Mesendoderm (in vitro differentiated cells): ENCODE results near the gene ADAM12.

Experiments used
- DNase-seq: peaks from one replicate; pipeline ENCODE4 v3.0.0; 2013
- H2AK5ac ChIP-seq: 2 replicates; pipeline ENCODE4 v1.6.1; 2013; ENCODE audit warnings: low read length, inconsistent platforms
- H2BK120ac ChIP-seq: 2 replicates; pipeline ENCODE4 v1.6.1; 2013; ENCODE audit warnings: low read depth, mild to moderate bottlenecking, low read length, moderate library complexity, mixed read lengths
- H2BK15ac ChIP-seq: replicated peaks from 2 replicates; pipeline ENCODE4 v1.6.1; 2013; ENCODE audit warnings: low read depth, mild to moderate bottlenecking, moderate library complexity
- H2BK5ac ChIP-seq: 2 replicates; pipeline ENCODE4 v1.6.1; 2013; ENCODE audit warnings: low read length, inconsistent platforms
- H3K18ac ChIP-seq: 2 replicates; pipeline ENCODE4 v1.6.1; 2013; ENCODE audit warnings: mild to moderate bottlenecking, low read length, mixed read lengths
- H3K23ac ChIP-seq: one replicate; pipeline ENCODE4 v1.6.1; 2013; ENCODE audit warnings: low read length
- H3K27ac ChIP-seq: 2 replicates; pipeline ENCODE4 v1.5.1; 2013; ENCODE audit warnings: low read depth, mild to moderate bottlenecking, inconsistent platforms, low read length, moderate library complexity
- H3K27me3 ChIP-seq: 2 replicates; pipeline ENCODE4 v1.6.1; 2013; ENCODE audit warnings: low read length, control low read depth, mild to moderate bottlenecking, inconsistent platforms; ENCODE audit not compliant: insufficient read depth, poor library complexity
- H3K36me3 ChIP-seq: 2 replicates; pipeline ENCODE4 v1.6.1; 2013; ENCODE audit warnings: low read length, inconsistent platforms; ENCODE audit not compliant: control insufficient read depth, insufficient read depth
- H3K4ac ChIP-seq: one replicate; pipeline ENCODE4 v1.6.1; 2013; ENCODE audit warnings: low read depth, mild to moderate bottlenecking, low read length, moderate library complexity
- H3K4me1 ChIP-seq: 2 replicates; pipeline ENCODE4 v1.6.1; 2013; ENCODE audit warnings: low read depth, low read length, inconsistent platforms; ENCODE audit not compliant: control insufficient read depth
- H3K4me2 ChIP-seq: 2 replicates; pipeline ENCODE4 v1.6.1; 2013; ENCODE audit warnings: low read length
- H3K4me3 ChIP-seq: 2 replicates; pipeline ENCODE4 v1.5.1; 2013; ENCODE audit warnings: mild to moderate bottlenecking, low read length
- H3K56ac ChIP-seq: one replicate; pipeline ENCODE4 v1.6.1; 2013; ENCODE audit warnings: low read length
- H3K79me1 ChIP-seq: 2 replicates; pipeline ENCODE4 v1.6.1; 2013; ENCODE audit warnings: low read length, inconsistent platforms
- H3K79me2 ChIP-seq: 2 replicates; pipeline ENCODE4 v1.6.1; 2013; ENCODE audit warnings: mild to moderate bottlenecking, low read length; ENCODE audit not compliant: control insufficient read depth, insufficient read depth
- H3K9ac ChIP-seq: 2 replicates; pipeline ENCODE4 v1.6.1; 2013; ENCODE audit warnings: low read length, inconsistent platforms
- H4K5ac ChIP-seq: one replicate; pipeline ENCODE4 v1.6.1; 2013; ENCODE audit warnings: low read length
- H4K8ac ChIP-seq: one replicate; pipeline ENCODE4 v1.6.1; 2013; ENCODE audit warnings: low read depth, mild to moderate bottlenecking, control low read depth, low read length, moderate library complexity
- WGBS: extraction: QIAGEN DNeasy Blood & Tissue Kit; methylation state at CpG from one replicate; pipeline ENCODE4 v1.1.7; 2013; ENCODE audit warnings: low lambda C conversion rate, missing lambda C conversion rate; ENCODE audit not compliant: insufficient coverage; ENCODE audit errors: extremely low coverage; 5-methylcytosine and 5-hydroxymethylcytosine counted together

ADAM12 gene

GRCh38 chr10:126431816-126432215 is 43.5 kb upstream of the ADAM12 start:
- WGBS, result no CpG with 5 or more reads among the region's 2 CpGs
- no peaks in the 10 kb centered on the region for H3K36me3 ChIP-seq
- H2AK5ac ChIP-seq, result no peak overlapping the region
- no peak for DNase-seq
- H3K9ac ChIP-seq, result no peak overlapping the region
- no peak overlapping the region for H4K8ac ChIP-seq
- H2BK120ac ChIP-seq, result no peak overlapping the region
- H3K79me2 ChIP-seq, result no peaks in the 10 kb centered on the region
- H3K79me1 ChIP-seq, result no peaks in the 10 kb centered on the region
- no peak overlapping the region for H4K5ac ChIP-seq
- no peak overlapping the region for H3K4ac ChIP-seq
- H3K27me3 ChIP-seq, result no peaks in the 10 kb centered on the region
- no peak overlapping the region for H3K23ac ChIP-seq
- H3K18ac ChIP-seq, result no peak overlapping the region
- peaks cover 3% of the 10 kb centered on the region for H3K4me1 ChIP-seq
- no peak overlapping the region for H3K56ac ChIP-seq
- no peak overlapping the region for H3K4me2 ChIP-seq
- H3K27ac ChIP-seq, result no peak overlapping the region
- H2BK5ac ChIP-seq, result no peak overlapping the region
- H2BK15ac ChIP-seq, result no peak overlapping the region
- no peak overlapping the region for H3K4me3 ChIP-seq

GRCh38 chr10:126430512-126430911 is 42.2 kb upstream of the ADAM12 start:
- Histone ChIP-seq H3K9ac (no peak overlapping the region), H2AK5ac (no peak overlapping the region), H3K79me1 (no peaks in the 10 kb centered on the region), H4K8ac (no peak overlapping the region), H3K23ac (no peak overlapping the region), H3K4me1 (peaks cover 3% of the 10 kb centered on the region), H3K79me2 (no peaks in the 10 kb centered on the region), H3K4me3 (no peak overlapping the region), H3K18ac (no peak overlapping the region), H3K56ac (no peak overlapping the region), H2BK120ac (no peak overlapping the region), H2BK15ac (no peak overlapping the region), H4K5ac (no peak overlapping the region), H3K4me2 (no peak overlapping the region), H2BK5ac (no peak overlapping the region), H3K27ac (no peak overlapping the region), H3K4ac (no peak overlapping the region), H3K36me3 (no peaks in the 10 kb centered on the region), H3K27me3 (no peaks in the 10 kb centered on the region)
- no peak for DNase-seq
- no CpG with 5 or more reads among the region's 2 CpGs for WGBS

DNA sequence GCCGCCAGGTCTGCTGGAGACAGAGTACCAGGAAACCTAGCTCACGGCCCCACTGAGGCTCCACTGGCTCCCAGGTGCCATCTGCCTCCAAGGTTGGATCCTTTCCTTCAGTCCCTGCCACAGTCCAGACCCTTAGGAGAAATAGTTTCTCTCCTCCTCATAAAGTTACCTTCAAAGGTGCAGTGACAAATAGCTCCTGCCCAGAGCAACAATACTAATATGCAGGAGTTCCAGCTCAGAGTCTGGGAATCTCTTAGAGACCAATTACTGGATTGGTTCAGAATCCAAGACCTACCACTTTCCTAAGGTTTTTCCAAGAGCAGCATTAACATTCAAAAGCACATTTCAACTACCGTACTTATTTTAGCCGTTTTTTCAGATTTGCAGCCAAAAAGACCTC is 41.0 kb upstream of the ADAM12 start:
- Histone ChIP-seq H3K27ac (no peak overlapping the region), H3K27me3 (no peaks in the 10 kb centered on the region), H3K18ac (no peak overlapping the region), H3K9ac (no peak overlapping the region), H2BK5ac (no peak overlapping the region), H3K36me3 (no peaks in the 10 kb centered on the region), H3K4me3 (no peak overlapping the region), H2BK15ac (no peak overlapping the region), H3K79me1 (no peaks in the 10 kb centered on the region), H3K4me2 (no peak overlapping the region), H3K56ac (no peak overlapping the region), H3K79me2 (no peaks in the 10 kb centered on the region), H4K5ac (no peak overlapping the region), H3K23ac (no peak overlapping the region), H2AK5ac (no peak overlapping the region), H3K4me1 (peaks cover 3% of the 10 kb centered on the region), H3K4ac (no peak overlapping the region), H4K8ac (no peak overlapping the region), H2BK120ac (no peak overlapping the region)
- no peak for DNase-seq
- no CpG with 5 or more reads among the region's 4 CpGs for WGBS

GRCh38 chr10:126425489-126426065 is 37.3 kb upstream of the ADAM12 start:
- Histone ChIP-seq H3K4me3 (no peak overlapping the region), H2AK5ac (no peak overlapping the region), H3K79me1 (no peaks in the 10 kb centered on the region), H3K18ac (no peak overlapping the region), H2BK5ac (no peak overlapping the region), H3K9ac (no peak overlapping the region), H2BK15ac (no peak overlapping the region), H4K5ac (no peak overlapping the region), H3K79me2 (no peaks in the 10 kb centered on the region), H3K27ac (no peak overlapping the region), H3K4me2 (no peak overlapping the region), H3K4ac (no peak overlapping the region), H3K36me3 (no peaks in the 10 kb centered on the region), H3K23ac (no peak overlapping the region), H4K8ac (no peak overlapping the region), H2BK120ac (no peak overlapping the region), H3K56ac (no peak overlapping the region), H3K4me1 (no peaks in the 10 kb centered on the region), H3K27me3 (no peaks in the 10 kb centered on the region)
- no peak for DNase-seq
- WGBS, result no CpG with 5 or more reads among the region's 8 CpGs

- H2BK15ac ChIP-seq, result no peak overlapping the region
- no peak overlapping the region for H3K9ac ChIP-seq
- no peaks in the 10 kb centered on the region for H3K27me3 ChIP-seq
- H2BK120ac ChIP-seq, result no peak overlapping the region
- DNase-seq, result no peak
- H2BK5ac ChIP-seq, result no peak overlapping the region
- no peaks in the 10 kb centered on the region for H3K36me3 ChIP-seq
- no peak overlapping the region for H3K56ac ChIP-seq
- H3K79me2 ChIP-seq, result no peaks in the 10 kb centered on the region
- H3K79me1 ChIP-seq, result no peaks in the 10 kb centered on the region
- no CpG with 5 or more reads among the region's 5 CpGs for WGBS
- no peak overlapping the region for H3K4ac ChIP-seq
- H3K4me1 ChIP-seq, result no peaks in the 10 kb centered on the region
- H3K27ac ChIP-seq, result no peak overlapping the region
- no peak overlapping the region for H3K18ac ChIP-seq
- H4K5ac ChIP-seq, result no peak overlapping the region
- H3K4me2 ChIP-seq, result no peak overlapping the region
- no peak overlapping the region for H2AK5ac ChIP-seq
- H3K4me3 ChIP-seq, result no peak overlapping the region
- no peak overlapping the region for H4K8ac ChIP-seq
- no peak overlapping the region for H3K23ac ChIP-seq
These were observed 36.8 kb upstream of the ADAM12 start for GRCh38 chr10:126425032-126425431.
